SK-N-SH treated with all-trans-retinoic acid at 6 μM for 48 hours (cell line): ENCODE measurements around the gene LPP.

Experiments
- BACH2 ChIP-seq: fragments of 250-450 bp; sonication (Bioruptor Pico); IDR thresholded peaks from 2 replicates; pipeline ENCODE4 v1.9.0; 2021; ENCODE audit warnings: mild to moderate bottlenecking, borderline replicate concordance
- CREB5 ChIP-seq: fragments of 250-450 bp; sonication (Bioruptor Pico); IDR thresholded peaks from 2 replicates; pipeline ENCODE4 v1.5.1; 2020; ENCODE audit warnings: low read depth, mild to moderate bottlenecking, moderate library complexity
- CSRNP3 ChIP-seq: fragments of 250-450 bp; sonication (Bioruptor Pico); IDR thresholded peaks from 2 replicates; pipeline ENCODE4 v1.5.1; 2021; ENCODE audit warnings: mild to moderate bottlenecking, moderate library complexity
- ISL1 ChIP-seq: fragments of 250-450 bp; sonication (Bioruptor Pico); IDR thresholded peaks from 2 replicates; pipeline ENCODE4 v2.1.2; 2022; ENCODE audit warnings: mild to moderate bottlenecking, moderate library complexity
- OSR1 ChIP-seq: fragments of 250-450 bp; sonication (Bioruptor Pico); IDR thresholded peaks from 2 replicates; pipeline ENCODE4 v1.8.0; 2022; ENCODE audit warnings: moderate library complexity, mild to moderate bottlenecking, inconsistent platforms
- PATZ1 ChIP-seq: fragments of 250-450 bp; sonication (Bioruptor Pico); IDR thresholded peaks from 2 replicates; pipeline ENCODE4 v1.8.0; 2020; ENCODE audit warnings: mild to moderate bottlenecking, moderate library complexity, borderline replicate concordance
- PPARA ChIP-seq: fragments of 250-450 bp; sonication (Bioruptor Pico); IDR thresholded peaks from 2 replicates; pipeline ENCODE4 v1.5.0; 2020; ENCODE audit warnings: mild to moderate bottlenecking, borderline replicate concordance
- SNAI2 ChIP-seq: fragments of 250-450 bp; sonication (Bioruptor Pico); IDR thresholded peaks from 2 replicates; pipeline ENCODE4 v1.5.0; 2020; ENCODE audit warnings: mild to moderate bottlenecking, moderate library complexity
- TCF4 ChIP-seq: fragments of 250-450 bp; sonication (Bioruptor Pico); IDR thresholded peaks from 2 replicates; pipeline ENCODE4 v1.8.0; 2021; ENCODE audit warnings: mild to moderate bottlenecking, moderate library complexity, borderline replicate concordance
- ZFP30 ChIP-seq: fragments of 450-650 bp; formaldehyde crosslinking; IDR thresholded peaks from 2 replicates; pipeline ENCODE4 v1.5.0; 2022; ENCODE audit warnings: mild to moderate bottlenecking, moderate library complexity
- ZNF70 ChIP-seq: fragments of 450-650 bp; formaldehyde crosslinking; IDR thresholded peaks from 2 replicates; pipeline ENCODE4 v1.5.0; 2020; ENCODE audit warnings: mild to moderate bottlenecking, moderate library complexity
- ZNF8 ChIP-seq: fragments of 450-650 bp; formaldehyde crosslinking; IDR thresholded peaks from 2 replicates; pipeline ENCODE4 v1.5.0; 2020; ENCODE audit warnings: mild to moderate bottlenecking, moderate library complexity

GRCh38 chr3:188915127-188915526 lies 761.2 kb downstream of the LPP start:
- no peak for TF ChIP-seq ZFP30 (CRISPR knock-in tag)
- TF ChIP-seq ISL1 = no peak
- TF ChIP-seq BACH2 = no peak
- no peak for TF ChIP-seq OSR1 (CRISPR knock-in tag)
- no peak for TF ChIP-seq PATZ1 (CRISPR knock-in tag)
- TF ChIP-seq ZNF8 (CRISPR knock-in tag) = no peak
- no peak for TF ChIP-seq PPARA (CRISPR knock-in tag)
- TF ChIP-seq TCF4 (CRISPR knock-in tag) = no peak
- TF ChIP-seq CSRNP3 (CRISPR knock-in tag) = no peak
- no peak for TF ChIP-seq CREB5
- no peak for TF ChIP-seq ZNF70 (CRISPR knock-in tag)
- no peak for TF ChIP-seq SNAI2 (CRISPR knock-in tag)
